ENCODE data around the gene RUSC2. TPM values are rescaled to one million over a fixed set of nuclear protein-coding genes. Genes with fewer than 3 reads are reported as not detected.
"Not testable (repeated sequence)": the region's sequence is repeated elsewhere in the genome, so short reads cannot be mapped to it uniquely, and the experiment has no call there.

Gene RUSC2
- total RNA-seq, 1 donor from 2014 or later: 27.5 TPM

- H3K4me3 ChIP-seq: no peak overlapping the region
- no peaks in the 10 kb centered on the region for H3K27me3 ChIP-seq (ENCODE audit: low read depth)
- H3K27ac ChIP-seq (replicated peaks): no peak overlapping the region
- DNase-seq: no peak
- no peak for TF ChIP-seq CTCF (IDR thresholded peaks at IDR 0.05; ENCODE audit: borderline replicate concordance)
- H3K36me3 ChIP-seq: no peaks in the 10 kb centered on the region
- H3K4me1 ChIP-seq: peaks cover 44% of the 10 kb centered on the region
- H3K9me3 ChIP-seq (replicated peaks): no peaks in the 10 kb centered on the region
- intact Hi-C loops (cut with micrococcal nuclease): loop anchor here (5.0 kb wide), 1 partner anchor 65 kb away; no protein-coding TSS in a partner anchor
Measured at GRCh38 chr9:35487081-35487480, 2.8 kb upstream of the RUSC2 start.

- no peak for DNase-seq
- TF ChIP-seq CTCF (IDR thresholded peaks at IDR 0.05; ENCODE audit: borderline replicate concordance): no peak
- intact Hi-C loops (cut with micrococcal nuclease): loop anchor here (5.0 kb wide), 1 partner anchor 64 kb away; no protein-coding TSS in a partner anchor
- peaks cover 51% of the 10 kb centered on the region for H3K4me1 ChIP-seq
- no peaks in the 10 kb centered on the region for H3K27me3 ChIP-seq (ENCODE audit: low read depth)
- H3K9me3 ChIP-seq (replicated peaks): peaks cover under 1% of the 10 kb centered on the region
- H3K4me3 ChIP-seq: peak overlapping the region; percentile 24
- peak overlapping the region; percentile 93 for H3K27ac ChIP-seq (replicated peaks)
- no peaks in the 10 kb centered on the region for H3K36me3 ChIP-seq
Measured at GRCh38 chr9:35488021-35488420, 1.9 kb upstream of the RUSC2 start.

DNA sequence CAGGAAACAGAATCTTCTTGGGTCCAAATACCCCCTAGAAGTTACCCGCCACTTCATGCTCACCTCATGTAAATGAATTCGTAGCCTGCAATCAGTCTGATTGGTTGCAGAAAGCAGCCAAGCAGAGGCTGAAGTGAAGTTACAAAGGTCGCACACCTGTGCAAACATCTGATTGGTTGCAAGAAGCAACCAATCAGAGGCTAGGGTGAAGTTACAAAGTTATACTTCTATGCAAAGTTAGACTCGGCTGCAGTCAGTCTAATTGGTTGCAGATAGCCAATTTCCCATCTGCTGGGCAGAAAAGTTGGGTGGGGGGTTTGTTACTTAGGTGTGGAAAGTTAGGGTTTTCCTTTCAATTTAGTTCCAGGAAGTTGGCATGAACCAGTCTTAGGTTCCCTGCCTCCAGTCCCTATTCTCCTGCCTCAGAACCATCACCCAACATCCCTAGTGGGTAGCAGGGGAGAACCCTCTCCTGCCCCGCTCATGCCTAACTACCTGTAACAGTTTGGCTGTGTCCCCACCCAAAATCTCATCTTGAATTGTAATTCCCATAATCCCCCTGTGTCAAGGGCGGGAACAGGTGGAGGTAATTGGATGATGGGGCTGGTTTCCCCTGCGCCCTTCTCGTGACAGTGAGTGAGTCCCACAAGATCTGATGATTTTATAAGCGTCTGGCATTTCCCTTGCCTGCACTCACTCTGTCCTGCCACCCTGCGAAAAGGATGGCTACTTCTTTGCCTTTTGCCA, 1.2 kb upstream of the RUSC2 start:
- peaks cover 51% of the 10 kb centered on the region for H3K4me1 ChIP-seq
- intact Hi-C loops (cut with micrococcal nuclease): loop anchor here (5.0 kb wide), 1 partner anchor 64 kb away; no protein-coding TSS in a partner anchor
- no peak for DNase-seq
- H3K36me3 ChIP-seq: no peaks in the 10 kb centered on the region
- no peak for TF ChIP-seq CTCF (IDR thresholded peaks at IDR 0.05; ENCODE audit: borderline replicate concordance)
- H3K27me3 ChIP-seq (ENCODE audit: low read depth): no peaks in the 10 kb centered on the region
- H3K27ac ChIP-seq (replicated peaks): peak overlapping the region; percentile 93
- peaks cover 5% of the 10 kb centered on the region for H3K9me3 ChIP-seq (replicated peaks)
- peak overlapping the region; percentile 89 for H3K4me3 ChIP-seq

- peak overlapping the region; percentile 93 for H3K27ac ChIP-seq (replicated peaks)
- H3K9me3 ChIP-seq (replicated peaks): peaks cover 5% of the 10 kb centered on the region
- DNase-seq: peak; percentile 29
- TF ChIP-seq CTCF (IDR thresholded peaks at IDR 0.05; ENCODE audit: borderline replicate concordance): no peak
- H3K4me3 ChIP-seq: peak overlapping the region; percentile 89
- no peaks in the 10 kb centered on the region for H3K36me3 ChIP-seq
- intact Hi-C loops (cut with micrococcal nuclease): no loop called here
- H3K4me1 ChIP-seq: peaks cover 51% of the 10 kb centered on the region
- H3K27me3 ChIP-seq (ENCODE audit: low read depth): no peaks in the 10 kb centered on the region
Measured at GRCh38 chr9:35490155-35490909, 421 bp downstream of the RUSC2 start.

DNA sequence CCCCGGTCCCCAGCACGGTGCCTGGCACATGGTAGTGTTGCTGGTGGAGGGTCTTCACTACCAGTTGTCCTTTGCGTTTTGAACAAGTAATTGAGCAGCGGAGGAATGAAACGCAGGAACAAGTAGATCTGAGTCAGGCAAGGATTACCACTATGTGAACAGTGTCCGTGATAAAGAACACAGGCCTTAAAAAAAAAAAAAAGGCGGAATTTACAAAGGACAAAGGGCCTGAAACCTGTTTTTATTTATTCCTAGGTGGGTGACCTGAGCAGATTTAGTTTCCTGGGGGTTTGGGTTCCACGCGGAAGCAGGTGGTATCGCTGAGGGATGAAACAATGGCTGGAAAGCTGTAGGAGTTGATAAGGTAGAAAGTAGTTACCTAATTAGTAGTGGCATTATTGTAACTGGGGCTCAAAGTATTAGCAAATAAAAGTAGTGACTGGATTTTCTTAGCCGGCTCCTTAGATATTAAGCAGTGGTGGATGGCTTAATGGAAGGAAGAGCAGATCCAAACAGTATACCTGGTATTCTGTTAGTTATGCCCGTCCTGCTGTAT, 1.1 kb downstream of the RUSC2 start:
- H3K9me3 ChIP-seq (replicated peaks): peaks cover 5% of the 10 kb centered on the region
- H3K36me3 ChIP-seq: peaks cover 2% of the 10 kb centered on the region
- H3K27ac ChIP-seq (replicated peaks): peak overlapping the region; percentile 93
- H3K4me1 ChIP-seq: peaks cover 51% of the 10 kb centered on the region
- no peak for TF ChIP-seq CTCF (IDR thresholded peaks at IDR 0.05; ENCODE audit: borderline replicate concordance)
- H3K27me3 ChIP-seq (ENCODE audit: low read depth): no peaks in the 10 kb centered on the region
- peak overlapping the region; percentile 89 for H3K4me3 ChIP-seq
- intact Hi-C loops (cut with micrococcal nuclease): no loop called here
- no peak for DNase-seq

GRCh38 chr9:35493119-35493518, 3.2 kb downstream of the RUSC2 start:
- DNase-seq; H3K4me3 ChIP-seq; intact Hi-C loops (cut with micrococcal nuclease); H3K27me3 ChIP-seq (ENCODE audit: low read depth); H3K9me3 ChIP-seq (replicated peaks); H3K27ac ChIP-seq (replicated peaks): not testable (repeated sequence)
- peaks cover 11% of the 10 kb centered on the region for H3K36me3 ChIP-seq
- peaks cover 54% of the 10 kb centered on the region for H3K4me1 ChIP-seq
